CD4-positive, CD25-positive, alpha-beta regulatory T cell (primary cell): ENCODE data around the gene EGFLAM. TPM values are rescaled to one million over a fixed set of nuclear protein-coding genes. Genes with fewer than 3 reads are reported as not detected.

Source experiments
- ATAC-seq, 2 donors: fragments of 150-1000 bp; cut with Tn5 transposase; one replicate each; pipeline ENCODE4 v1.10.0; 2021; ENCODE audit warnings: low read depth in 2 of 2, moderate number of reproducible peaks in 2 of 2, moderate library complexity in 1 of 2
- DNase-seq, 3 donors: peaks; one replicate each; pipeline versions ENCODE4 v3.0.0 to v3.0.0-alpha.2; 2012 to 2022; ENCODE audit warnings: mixed read lengths in 1 of 3
- H3K27ac ChIP-seq: one replicate; pipeline ENCODE4 v1.7.0; 2013; ENCODE audit warnings: mild to moderate bottlenecking, low read length; ENCODE audit not compliant: insufficient read depth, poor library complexity, severe bottlenecking
- H3K27me3 ChIP-seq: one replicate; pipeline ENCODE4 v1.7.0; 2013; ENCODE audit warnings: low read length; ENCODE audit not compliant: control insufficient read depth, insufficient read depth
- H3K36me3 ChIP-seq: one replicate; pipeline ENCODE4 v1.7.0; 2013; ENCODE audit warnings: mild to moderate bottlenecking, low read length, moderate library complexity; ENCODE audit not compliant: control insufficient read depth, insufficient read depth
- H3K4me1 ChIP-seq: 2 replicates; pipeline ENCODE4 v1.7.0; 2013; ENCODE audit warnings: mild to moderate bottlenecking, low read length; ENCODE audit not compliant: insufficient read depth, control insufficient read depth, poor library complexity, severe bottlenecking
- H3K4me3 ChIP-seq: one replicate; pipeline ENCODE4 v1.7.0; 2013; ENCODE audit warnings: low read depth, mild to moderate bottlenecking, low read length, moderate library complexity
- H3K9me3 ChIP-seq, 2 experiments: 1 replicate in 1 of 2; 2 replicates in 1 of 2; pipeline ENCODE4 v1.7.0; 2013; ENCODE audit warnings: low read length in 2 of 2, mild to moderate bottlenecking in 1 of 2, moderate library complexity in 1 of 2; ENCODE audit not compliant: control insufficient read depth in 2 of 2
- H3K27ac Mint-ChIP-seq, 3 donors: one replicate each; pipeline ENCODE4 v1.8.0; 2020 to 2022; ENCODE audit warnings: mild to moderate bottlenecking in 3 of 3, mixed read lengths in 3 of 3, moderate library complexity in 2 of 3
- H3K27me3 Mint-ChIP-seq: one replicate; pipeline ENCODE4 v1.8.0; 2022; ENCODE audit warnings: mild to moderate bottlenecking, mixed read lengths
- H3K36me3 Mint-ChIP-seq: one replicate; pipeline ENCODE4 v1.8.0; 2020; ENCODE audit warnings: mixed read lengths
- H3K4me1 Mint-ChIP-seq, 4 donors: one replicate each; pipeline ENCODE4 v1.8.0; 2020 to 2022; ENCODE audit warnings: mixed read lengths in 4 of 4, mild to moderate bottlenecking in 1 of 4
- H3K4me3 Mint-ChIP-seq, 4 donors: one replicate each; pipeline ENCODE4 v1.8.0; 2020 to 2022; ENCODE audit warnings: mild to moderate bottlenecking in 4 of 4, mixed read lengths in 4 of 4, moderate library complexity in 3 of 4
- H3K9me3 Mint-ChIP-seq, 7 donors: one replicate each; pipeline ENCODE4 v1.8.0; 2020 to 2022; ENCODE audit warnings: mixed read lengths in 7 of 7, mild to moderate bottlenecking in 3 of 7, moderate library complexity in 2 of 7
- polyA plus RNA-seq, 4 donors: library from polyadenylated mRNA; unstranded; fragments of 300-500 nt; fragmentation: Illumina TruSeq; gene quantifications; one replicate each; pipeline ENCODE4 v1.2.3, GENCODE V29; 2021
- total RNA-seq: library from RNA; stranded (reverse); gene quantifications from one replicate; pipeline ENCODE4 v1.2.3, GENCODE V29; 2022

Gene EGFLAM
- total and polyA plus RNA-seq, 5 donors from 2014 or later: not detected

- no peaks in the 10 kb centered on the region for H3K9me3 ChIP-seq
- no peaks in the 10 kb centered on the region for H3K36me3 ChIP-seq
- H3K27me3 ChIP-seq: peaks cover 11% of the 10 kb centered on the region
- H3K27me3 Mint-ChIP-seq: peaks cover 37% of the 10 kb centered on the region
- H3K27ac Mint-ChIP-seq: no peak overlapping the region
- peaks cover 0 to 10% (median 2%) of the 10 kb centered on the region in 7 donors for H3K9me3 Mint-ChIP-seq
- no peak overlapping the region for H3K27ac ChIP-seq
- H3K4me1 Mint-ChIP-seq: peaks cover 0 to 3% (median 0%) of the 10 kb centered on the region in 4 donors
- no peaks in the 10 kb centered on the region for H3K36me3 Mint-ChIP-seq
- no peak overlapping the region for H3K4me3 ChIP-seq
- no peak overlapping the region for H3K4me3 Mint-ChIP-seq
- no peak for ATAC-seq
- H3K4me1 ChIP-seq: peaks cover 3% of the 10 kb centered on the region
- DNase-seq: no peak
These were observed 4.6 kb upstream of the EGFLAM start for GRCh38 chr5:38253759-38254158.

DNA sequence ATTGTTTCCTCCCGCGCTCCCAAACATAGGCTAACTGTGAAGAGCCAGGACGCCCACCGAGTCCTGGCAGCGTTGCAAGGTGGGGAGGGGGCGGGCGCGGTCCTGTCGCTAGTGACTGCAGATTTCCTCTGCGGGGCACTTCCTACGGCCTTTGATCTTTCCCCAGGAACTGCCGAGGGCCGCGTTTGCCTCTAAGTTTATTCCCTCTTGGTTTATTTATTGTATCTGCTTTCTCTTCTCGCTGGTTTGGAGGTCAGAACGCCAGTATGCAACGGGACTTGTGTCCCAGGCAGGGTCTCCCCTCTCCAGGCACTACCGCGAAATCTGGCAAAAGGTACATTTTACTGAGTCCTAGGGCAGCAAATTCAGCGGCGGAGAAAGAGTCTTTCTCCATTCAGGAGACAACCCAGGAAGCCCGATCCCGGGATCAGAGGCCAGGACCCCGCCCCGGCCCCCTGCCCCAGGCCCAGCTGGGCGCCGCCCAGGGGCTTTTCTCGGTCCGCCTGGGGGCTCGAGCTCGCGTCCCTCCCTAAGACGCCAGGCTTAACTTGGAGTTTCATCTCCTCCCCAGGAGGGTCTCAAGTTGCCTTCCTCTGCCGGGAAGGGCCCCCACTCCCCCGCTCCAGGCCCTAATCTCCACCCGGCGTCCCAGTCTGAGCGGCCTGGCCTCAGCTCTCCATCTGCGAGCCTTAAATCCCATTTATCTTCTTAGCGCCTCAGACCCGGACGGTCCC is 884 bp upstream of the EGFLAM start:
- Histone ChIP-seq H3K36me3 (no peaks in the 10 kb centered on the region), H3K4me1 (peaks cover 5% of the 10 kb centered on the region), H3K27ac (no peak overlapping the region), H3K27me3 (peaks cover 26% of the 10 kb centered on the region), H3K4me3 (no peak overlapping the region), H3K9me3 (no peaks in the 10 kb centered on the region)
- Mint-ChIP-seq H3K27me3 (peaks cover 66% of the 10 kb centered on the region), H3K4me3 (no peak overlapping the region), H3K36me3 (no peaks in the 10 kb centered on the region), H3K9me3 (peaks cover 0 to 8% (median 2%) of the 10 kb centered on the region in 7 donors), H3K27ac (no peak overlapping the region), H3K4me1 (peaks cover 0 to 10% (median under 1%) of the 10 kb centered on the region in 4 donors)
- DNase-seq (no peak), ATAC-seq (no peak)

GRCh38 chr5:38258042-38258318 is 379 bp upstream of the EGFLAM start:
- H3K36me3 Mint-ChIP-seq: no peaks in the 10 kb centered on the region
- H3K9me3 Mint-ChIP-seq: peaks cover 0 to 5% (median 2%) of the 10 kb centered on the region in 7 donors
- H3K27me3 ChIP-seq: peaks cover 26% of the 10 kb centered on the region
- peaks cover 0 to 10% (median under 1%) of the 10 kb centered on the region in 4 donors for H3K4me1 Mint-ChIP-seq
- H3K4me1 ChIP-seq: peaks cover 5% of the 10 kb centered on the region
- DNase-seq (no peak), ATAC-seq (no peak)
- no peak overlapping the region for H3K27ac Mint-ChIP-seq
- H3K4me3 Mint-ChIP-seq: no peak overlapping the region
- peaks cover 68% of the 10 kb centered on the region for H3K27me3 Mint-ChIP-seq
- no peaks in the 10 kb centered on the region for H3K36me3 ChIP-seq
- H3K27ac ChIP-seq: no peak overlapping the region
- no peak overlapping the region for H3K4me3 ChIP-seq
- H3K9me3 ChIP-seq: no peaks in the 10 kb centered on the region

DNA sequence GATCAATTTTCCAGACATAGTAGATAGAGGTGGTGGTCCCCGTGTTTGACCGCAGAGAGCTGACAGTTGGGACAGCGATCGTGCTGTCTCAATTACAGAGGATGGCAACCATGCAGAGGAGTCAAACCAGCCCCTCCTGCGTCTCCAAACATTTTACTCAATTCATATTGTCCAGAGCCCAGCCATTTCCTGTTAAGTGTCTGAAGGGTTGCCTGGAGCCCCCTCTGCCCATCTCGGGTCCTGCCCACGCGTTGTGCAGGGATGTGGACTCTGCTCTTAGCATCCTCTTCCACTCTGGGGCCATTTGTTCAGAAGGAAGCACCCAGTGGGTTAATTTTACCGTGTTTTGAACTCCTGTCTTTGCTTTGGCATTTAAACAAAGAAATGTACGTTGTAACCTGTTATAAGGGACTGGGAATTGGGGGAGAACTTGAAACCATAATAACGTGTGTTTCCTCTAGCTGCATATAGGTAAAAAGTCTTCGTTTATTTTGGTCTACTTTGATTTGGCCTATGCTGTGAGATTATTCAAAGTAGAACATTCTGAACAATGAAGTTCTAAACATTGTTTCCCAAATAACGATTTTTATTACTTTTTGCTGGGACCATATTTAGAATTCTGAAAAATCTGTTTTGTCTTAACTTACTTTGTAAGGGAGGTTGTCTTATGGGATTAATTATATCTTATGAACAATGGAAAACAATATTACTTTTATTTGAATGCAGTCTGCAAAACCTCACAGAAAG is 876 bp downstream of the EGFLAM start:
- Histone ChIP-seq H3K36me3 (no peaks in the 10 kb centered on the region), H3K27ac (no peak overlapping the region), H3K4me3 (no peak overlapping the region), H3K4me1 (peaks cover 5% of the 10 kb centered on the region), H3K9me3 (no peaks in the 10 kb centered on the region), H3K27me3 (peaks cover 26% of the 10 kb centered on the region)
- Mint-ChIP-seq H3K9me3 (peaks cover 0 to 4% (median 0%) of the 10 kb centered on the region in 7 donors), H3K27ac (no peak overlapping the region), H3K27me3 (peaks cover 68% of the 10 kb centered on the region), H3K36me3 (no peaks in the 10 kb centered on the region), H3K4me1 (peaks cover 0 to 10% (median under 1%) of the 10 kb centered on the region in 4 donors), H3K4me3 (peak overlapping the region in 1 of 4 donors; percentile 26)
- DNase-seq (no peak), ATAC-seq (no peak)

GRCh38 chr5:38259809-38260160 is 1.4 kb downstream of the EGFLAM start:
- Histone ChIP-seq H3K36me3 (no peaks in the 10 kb centered on the region), H3K27me3 (peaks cover 26% of the 10 kb centered on the region), H3K4me3 (no peak overlapping the region), H3K4me1 (peaks cover 5% of the 10 kb centered on the region), H3K9me3 (no peaks in the 10 kb centered on the region), H3K27ac (no peak overlapping the region)
- peaks cover 0 to 4% (median 0%) of the 10 kb centered on the region in 7 donors for H3K9me3 Mint-ChIP-seq
- ATAC-seq (no peak), DNase-seq (no peak)
- peaks cover 68% of the 10 kb centered on the region for H3K27me3 Mint-ChIP-seq
- H3K4me1 Mint-ChIP-seq: peaks cover 0 to 10% (median under 1%) of the 10 kb centered on the region in 4 donors
- no peak overlapping the region for H3K27ac Mint-ChIP-seq
- H3K4me3 Mint-ChIP-seq: no peak overlapping the region
- H3K36me3 Mint-ChIP-seq: no peaks in the 10 kb centered on the region

- no peaks in the 10 kb centered on the region for H3K9me3 ChIP-seq
- no peak for DNase-seq
- H3K4me1 ChIP-seq: no peaks in the 10 kb centered on the region
- Mint-ChIP-seq H3K4me3 (no peak overlapping the region), H3K36me3 (no peaks in the 10 kb centered on the region), H3K27me3 (peaks cover 41% of the 10 kb centered on the region), H3K9me3 (peaks cover 0 to 2% (median 0%) of the 10 kb centered on the region in 7 donors), H3K4me1 (peaks cover 0 to 4% (median under 1%) of the 10 kb centered on the region in 4 donors), H3K27ac (no peak overlapping the region)
- ATAC-seq: no peak
- no peak overlapping the region for H3K27ac ChIP-seq
- peaks cover 15% of the 10 kb centered on the region for H3K27me3 ChIP-seq
- no peaks in the 10 kb centered on the region for H3K36me3 ChIP-seq
- H3K4me3 ChIP-seq: no peak overlapping the region
These were observed 5.6 kb downstream of the EGFLAM start for GRCh38 chr5:38263983-38264382.

- Histone ChIP-seq H3K4me1 (no peaks in the 10 kb centered on the region), H3K4me3 (no peak overlapping the region), H3K9me3 (no peaks in the 10 kb centered on the region), H3K27me3 (peaks cover 3% of the 10 kb centered on the region), H3K36me3 (no peaks in the 10 kb centered on the region), H3K27ac (no peak overlapping the region)
- DNase-seq: peak in 2 of 3 donors; percentile 3 to 46
- no peak for ATAC-seq
- peaks cover 0 to 3% (median 0%) of the 10 kb centered on the region in 7 donors for H3K9me3 Mint-ChIP-seq
- no peak overlapping the region for H3K4me3 Mint-ChIP-seq
- H3K4me1 Mint-ChIP-seq: no peaks in the 10 kb centered on the region
- H3K27me3 Mint-ChIP-seq: peaks cover 28% of the 10 kb centered on the region
- H3K27ac Mint-ChIP-seq: no peak overlapping the region
- no peaks in the 10 kb centered on the region for H3K36me3 Mint-ChIP-seq
These were observed 7.3 kb downstream of the EGFLAM start for GRCh38 chr5:38265546-38266179.
